ENCODE measurements around the gene PRKCA.

PRKCA gene

GRCh38 chr17:66415366-66416206, 113.2 kb downstream of the PRKCA start:
- no peak for DNase-seq

GRCh38 chr17:66416207-66416940, 114.0 kb downstream of the PRKCA start:
- no peak for DNase-seq

DNA sequence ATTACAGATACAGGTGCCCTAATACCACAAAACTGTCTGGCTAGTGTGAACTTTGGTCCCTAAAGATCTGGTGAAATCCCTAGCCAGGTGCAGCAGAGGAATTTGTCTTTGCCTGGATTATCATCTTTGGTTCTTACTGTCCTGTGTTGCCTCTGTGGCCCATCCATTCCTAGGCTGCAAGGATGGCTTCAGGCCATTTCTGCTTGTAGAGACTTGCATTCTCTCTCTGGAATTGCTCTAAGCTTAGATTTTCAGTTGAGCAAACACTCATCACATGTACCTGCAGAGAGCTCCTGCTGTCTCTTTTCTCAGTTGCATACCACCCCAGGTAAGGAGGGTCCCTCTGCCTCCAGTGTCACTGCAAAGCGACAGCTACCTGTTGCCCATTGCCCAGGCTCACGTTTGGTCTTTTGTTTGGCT, 114.9 kb downstream of the PRKCA start:
- DNase-seq = no peak

GRCh38 chr17:66420961-66421371, 118.6 kb downstream of the PRKCA start:
- no peak for DNase-seq

DNA sequence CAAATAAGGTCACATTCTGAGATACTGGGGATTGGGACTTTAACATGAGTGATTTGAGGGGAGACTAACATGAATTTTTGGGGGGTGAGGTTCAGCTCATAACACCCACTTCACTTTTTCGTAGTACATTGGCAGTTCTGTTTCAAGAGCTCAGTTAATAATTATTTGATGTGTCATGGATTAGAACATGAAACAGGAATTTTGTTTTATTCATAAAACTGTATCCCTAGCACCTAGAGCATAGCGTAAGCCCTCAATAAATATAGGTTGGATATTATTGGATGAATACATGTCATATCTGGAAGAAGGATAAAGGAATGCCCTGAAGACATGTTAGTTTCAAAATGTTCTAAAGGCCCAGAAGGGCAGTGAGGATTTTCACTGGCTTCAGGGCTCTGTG, 119.8 kb downstream of the PRKCA start:
- no peak for DNase-seq

- DNase-seq = no peak
Measured at GRCh38 chr17:66423056-66423955, 120.9 kb downstream of the PRKCA start.

DNA sequence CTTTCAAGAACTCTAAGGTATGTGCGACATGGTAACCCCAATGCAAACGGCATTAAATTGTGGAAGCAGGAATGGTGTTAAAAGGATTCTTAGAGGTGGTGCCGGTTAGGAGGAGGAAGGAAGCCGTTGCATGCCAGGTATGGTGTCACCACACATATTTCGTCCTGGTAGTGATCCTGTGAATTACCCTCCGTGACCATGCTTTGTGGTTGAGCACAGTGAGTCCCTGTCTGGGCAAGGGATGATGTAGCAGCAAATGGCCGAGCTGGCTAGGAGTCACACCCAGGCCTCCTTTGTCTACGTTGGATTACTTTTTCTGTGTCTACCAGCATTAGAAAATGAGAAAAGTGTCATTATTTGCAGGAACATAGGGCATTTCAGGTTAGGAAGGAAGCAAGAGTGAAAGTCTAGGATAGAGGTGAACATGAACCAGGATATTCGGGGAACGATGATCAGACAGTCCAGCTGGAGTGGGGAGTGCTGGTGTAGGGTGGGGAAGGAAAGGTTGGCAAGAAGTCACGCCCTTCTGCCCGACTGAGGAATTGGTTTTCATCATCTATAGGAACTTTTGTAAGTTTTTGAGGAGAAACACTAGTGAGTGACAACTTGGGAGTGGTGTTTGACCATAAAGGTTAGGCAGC, 123.5 kb downstream of the PRKCA start:
- DNase-seq = no peak

- no peak for DNase-seq
Measured at GRCh38 chr17:66426397-66427033, 124.1 kb downstream of the PRKCA start.

DNA sequence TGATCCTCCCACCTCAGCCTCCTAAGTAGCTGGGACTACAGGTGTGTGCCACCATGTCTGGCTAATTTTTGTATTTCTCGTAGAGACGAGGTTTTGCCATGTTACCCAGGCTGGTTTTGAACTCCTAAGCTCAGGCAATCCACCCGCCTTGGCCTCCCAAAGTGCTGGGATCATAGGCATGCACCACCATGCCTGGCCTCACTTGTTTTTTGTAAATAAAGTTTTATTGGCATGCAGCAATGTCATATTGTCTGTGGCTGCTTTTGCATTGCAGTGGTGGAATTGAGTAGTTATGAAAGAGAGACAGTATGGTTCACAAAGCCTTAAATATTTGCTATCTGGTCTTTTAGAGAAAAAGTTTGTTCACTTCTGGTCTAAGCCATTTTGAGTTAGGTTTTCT, 124.7 kb downstream of the PRKCA start:
- no peak for DNase-seq

- DNase-seq = no peak
Measured at GRCh38 chr17:66429680-66430079, 127.3 kb downstream of the PRKCA start.

GRCh38 chr17:66430846-66431795, 128.7 kb downstream of the PRKCA start:
- DNase-seq = no peak

GRCh38 chr17:66431910-66432309, 129.5 kb downstream of the PRKCA start:
- DNase-seq = no peak

- DNase-seq = no peak
Measured at GRCh38 chr17:66432411-66432957, 130.1 kb downstream of the PRKCA start.

DNA sequence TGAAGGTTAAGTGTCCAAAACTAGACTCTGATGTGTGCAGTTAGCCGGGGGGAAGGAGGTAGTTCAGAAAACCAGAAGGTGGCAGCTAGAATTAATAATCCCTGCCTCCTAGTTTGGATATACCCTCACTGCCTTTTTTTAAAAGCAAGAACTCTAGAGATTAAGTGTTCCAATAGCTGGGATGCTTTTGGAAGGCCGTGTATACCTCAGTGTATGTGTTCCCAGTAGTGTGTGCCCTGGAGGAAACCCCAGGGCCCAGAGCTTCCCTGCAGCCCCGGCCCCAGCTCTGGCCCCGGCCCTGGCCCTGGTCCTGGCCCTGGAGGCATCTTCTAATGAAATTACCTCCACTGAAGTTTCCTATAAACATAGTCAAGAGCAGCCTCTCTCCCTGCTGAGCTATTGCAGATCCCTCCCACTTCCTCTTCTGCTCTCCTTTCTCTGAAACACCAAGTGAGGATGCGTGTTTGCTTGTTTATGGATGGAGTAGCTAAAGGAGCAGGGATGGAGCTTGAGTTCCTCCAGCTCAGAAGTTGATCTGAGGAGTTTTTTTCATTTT, 130.7 kb downstream of the PRKCA start:
- DNase-seq = no peak

DNA sequence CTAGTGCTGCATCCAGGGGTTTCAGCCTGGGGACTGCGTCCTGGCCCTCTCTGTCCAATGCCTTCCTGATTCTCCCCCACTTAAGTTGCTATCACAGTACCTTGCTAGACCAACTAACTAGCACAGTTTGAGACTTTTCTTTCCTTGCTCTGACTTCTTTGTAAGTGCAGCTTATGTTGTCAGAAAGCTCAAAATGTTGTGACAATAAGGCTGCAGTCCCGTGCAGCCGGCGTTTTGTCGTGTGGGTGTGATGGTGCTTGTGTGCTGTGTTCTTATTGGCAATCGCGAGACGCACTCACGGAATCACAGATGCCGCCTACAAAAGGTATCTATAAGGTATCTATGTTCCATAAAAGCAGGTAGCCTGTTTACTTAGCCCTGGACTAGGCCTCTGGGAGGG, 132.8 kb downstream of the PRKCA start:
- DNase-seq = no peak

GRCh38 chr17:66436631-66437030, 134.2 kb downstream of the PRKCA start:
- no peak for DNase-seq

DNA sequence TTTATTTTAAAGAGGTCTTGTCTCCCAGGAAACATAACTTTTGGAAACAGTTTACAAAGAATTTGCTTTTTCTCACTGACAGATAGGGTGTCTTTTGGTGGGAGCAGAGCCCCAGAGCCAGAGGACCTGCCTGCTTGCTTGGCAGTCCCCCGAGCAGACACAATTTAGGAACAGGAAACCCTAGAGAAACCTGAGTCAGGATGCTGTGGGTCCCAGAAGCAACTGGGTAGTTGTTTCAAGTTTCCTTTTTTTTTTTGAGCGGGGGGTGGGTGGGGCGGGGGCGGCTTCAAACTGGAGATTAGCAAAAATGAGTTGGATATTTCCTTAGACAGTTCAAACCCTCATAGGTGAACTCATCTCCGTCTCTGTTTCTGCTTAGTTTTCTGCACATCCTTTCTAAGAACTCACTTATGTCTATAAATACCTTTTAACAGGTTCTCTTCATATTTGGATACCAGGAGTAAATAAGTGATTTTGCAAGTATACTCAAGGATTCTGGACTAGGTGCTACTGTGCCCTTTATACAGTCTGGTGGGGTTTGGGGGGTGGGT, 135.1 kb downstream of the PRKCA start:
- no peak for DNase-seq

- no peak for DNase-seq
Measured at GRCh38 chr17:66438101-66438500, 135.7 kb downstream of the PRKCA start.

GRCh38 chr17:66441101-66441661, 138.8 kb downstream of the PRKCA start:
- DNase-seq = no peak

GRCh38 chr17:66443166-66443565, 140.8 kb downstream of the PRKCA start:
- DNase-seq = no peak

Measured in retina (tissue), 1 donor.